ENCODE measurements around the gene NPAT. TPM values are rescaled to one million over a fixed set of nuclear protein-coding genes. Genes with fewer than 3 reads are reported as not detected.
"Not testable (repeated sequence)": the region's sequence is repeated elsewhere in the genome, so short reads cannot be mapped to it uniquely, and the experiment has no call there.

NPAT gene
- total RNA-seq, 1 experiment from 2014 or later, result 3.3 TPM

DNA sequence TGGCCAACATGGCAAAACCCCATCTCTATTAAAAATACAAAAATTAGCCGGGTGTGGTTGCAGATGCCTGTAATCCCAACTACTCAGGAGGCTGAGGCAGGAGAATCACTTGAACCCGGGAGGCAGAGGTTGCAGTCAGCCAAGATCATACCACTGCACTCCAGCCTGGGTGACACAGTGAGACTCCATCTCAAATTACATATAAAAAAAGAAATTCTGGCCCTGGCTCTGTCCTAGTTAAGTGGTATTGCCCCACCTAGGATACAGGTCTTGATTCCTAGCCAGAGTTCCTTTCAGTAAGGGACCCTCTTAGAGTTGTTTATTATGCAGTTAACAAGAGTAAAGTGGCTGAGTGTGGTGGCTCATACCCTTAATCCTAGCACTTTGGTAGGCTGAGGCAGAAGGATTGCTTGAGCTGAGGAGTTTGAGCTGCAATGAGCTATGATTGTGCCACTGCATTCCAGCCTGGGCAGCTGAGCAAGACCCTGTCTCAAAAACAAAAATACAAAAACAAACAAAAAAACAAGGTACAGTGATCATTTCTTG is 89.4 kb downstream of the NPAT start:
- not testable (repeated sequence) for H3K9me3 ChIP-seq, H3K4me3 ChIP-seq, H3K27me3 ChIP-seq, DNase-seq
- H3K36me3 ChIP-seq, result peaks cover 46% of the 10 kb centered on the region

DNA sequence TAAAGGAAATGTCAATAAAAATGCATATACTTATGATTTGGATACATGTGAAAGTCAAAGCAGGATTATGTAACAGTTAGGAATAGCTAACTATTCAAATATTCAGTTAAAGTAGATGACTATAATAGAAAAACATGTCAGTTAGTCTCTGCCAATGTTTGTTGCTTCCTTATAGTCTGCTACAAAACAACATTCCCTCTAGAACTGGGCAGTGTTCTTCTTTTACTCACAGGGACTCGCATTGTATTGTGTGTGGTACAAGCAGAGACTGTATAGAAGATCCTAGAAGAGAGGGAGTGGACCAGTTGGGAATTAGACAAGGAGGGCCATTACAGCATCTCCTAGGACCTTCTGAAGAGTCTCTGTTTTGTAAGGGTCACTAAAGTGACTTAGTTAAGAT is 90.4 kb downstream of the NPAT start:
- Histone ChIP-seq H3K4me3 (no peak overlapping the region), H3K36me3 (peaks cover 47% of the 10 kb centered on the region), H3K9me3 (no peaks in the 10 kb centered on the region), H3K27me3 (no peaks in the 10 kb centered on the region)
- DNase-seq, result no peak

- no peaks in the 10 kb centered on the region for H3K27me3 ChIP-seq
- H3K36me3 ChIP-seq, result peaks cover 33% of the 10 kb centered on the region
- DNase-seq, result no peak
- no peak overlapping the region for H3K4me3 ChIP-seq
- no peaks in the 10 kb centered on the region for H3K9me3 ChIP-seq
Measured at GRCh38 chr11:108128772-108129171, 93.7 kb downstream of the NPAT start.

DNA sequence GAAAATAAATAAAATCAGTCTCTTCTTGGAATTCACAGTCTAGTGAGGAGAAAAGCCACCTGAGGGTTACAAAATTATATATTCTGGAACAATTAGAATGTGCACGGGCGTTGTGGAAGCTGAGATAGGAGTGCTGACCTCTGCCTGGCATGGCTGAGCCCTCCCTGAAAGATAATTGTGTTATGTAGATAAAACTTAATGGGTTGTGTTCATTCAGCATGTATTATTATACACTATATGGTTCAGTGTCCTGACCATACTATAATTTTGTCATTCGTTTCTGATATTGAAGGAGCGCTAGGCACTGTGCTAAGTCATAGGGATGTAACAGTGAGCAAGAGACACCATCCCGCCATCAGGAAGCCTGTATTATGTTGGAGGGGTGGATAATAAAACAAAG is 97.3 kb downstream of the NPAT start:
- Histone ChIP-seq H3K27me3 (no peaks in the 10 kb centered on the region), H3K9me3 (no peaks in the 10 kb centered on the region)
- DNase-seq, result no peak

GRCh38 chr11:108122166-108122628 is 100.2 kb downstream of the NPAT start:
- peak; percentile 18 for DNase-seq
- Histone ChIP-seq H3K4me3 (peak overlapping the region; percentile 82), H3K9me3 (no peaks in the 10 kb centered on the region), H3K27me3 (no peaks in the 10 kb centered on the region), H3K36me3 (peaks cover 8% of the 10 kb centered on the region; the same call in 1 of the 2 replicates)

More for the DNA sequence above, 97.3 kb downstream of the NPAT start:
- H3K4me3 ChIP-seq, result no peak overlapping the region
- peaks cover 17% of the 10 kb centered on the region for H3K36me3 ChIP-seq

DNA sequence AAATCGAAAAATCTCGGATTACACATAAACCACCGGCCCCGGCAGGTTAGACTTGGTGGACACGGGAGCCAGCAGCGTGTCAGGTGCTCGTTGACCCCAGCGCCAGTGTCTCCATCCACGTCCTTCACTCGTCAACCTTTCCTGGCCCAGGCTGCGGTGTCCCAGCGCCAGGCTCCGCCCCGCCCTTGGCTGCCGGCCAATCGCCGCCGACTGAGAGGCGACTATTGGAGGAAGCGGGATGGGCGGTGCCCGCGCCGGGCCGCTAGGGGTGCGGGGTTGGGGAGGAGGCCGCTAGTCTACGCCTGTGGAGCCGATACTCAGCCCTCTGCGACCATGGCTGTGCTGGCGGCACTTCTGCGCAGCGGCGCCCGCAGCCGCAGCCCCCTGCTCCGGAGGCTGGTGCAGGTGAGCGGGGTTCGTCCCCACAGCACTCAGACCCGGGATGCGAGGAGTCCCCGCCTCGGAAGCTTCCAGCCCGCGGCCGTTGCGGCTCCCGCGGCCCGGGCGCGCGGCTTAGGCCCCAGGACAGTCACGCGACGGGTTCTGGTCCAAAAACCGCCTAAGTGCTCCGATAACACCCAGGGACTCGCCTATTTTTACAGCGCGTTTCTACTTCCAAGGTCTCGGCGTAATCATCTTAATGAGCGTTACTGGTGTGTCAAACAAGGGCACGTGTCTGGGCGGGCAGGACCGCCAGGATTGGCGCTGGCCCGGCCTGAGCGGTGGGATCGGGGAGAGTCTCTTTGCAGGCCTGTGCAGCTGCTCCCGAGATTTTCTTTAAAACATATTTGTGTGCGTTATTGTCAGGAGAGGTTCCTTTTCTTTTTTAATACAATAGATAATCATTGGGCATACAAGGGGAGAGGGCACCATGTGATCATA is 100.9 kb downstream of the NPAT start, which contains the start of gene ACAT1:
TSS of gene ACAT1 (plus strand) at position 294 of the 882 bp plus-strand sequence. CDS start at position 334, 40 bp downstream.
- Histone ChIP-seq H3K36me3 (peaks cover 8% of the 10 kb centered on the region; the same call in 1 of the 2 replicates), H3K4me3 (peak within 1 kb of the TSS; percentile 82), H3K27me3 (no peaks in the 10 kb centered on the region), H3K9me3 (no peaks in the 10 kb centered on the region)
- DNase-seq, result peak; percentile 96

DNA sequence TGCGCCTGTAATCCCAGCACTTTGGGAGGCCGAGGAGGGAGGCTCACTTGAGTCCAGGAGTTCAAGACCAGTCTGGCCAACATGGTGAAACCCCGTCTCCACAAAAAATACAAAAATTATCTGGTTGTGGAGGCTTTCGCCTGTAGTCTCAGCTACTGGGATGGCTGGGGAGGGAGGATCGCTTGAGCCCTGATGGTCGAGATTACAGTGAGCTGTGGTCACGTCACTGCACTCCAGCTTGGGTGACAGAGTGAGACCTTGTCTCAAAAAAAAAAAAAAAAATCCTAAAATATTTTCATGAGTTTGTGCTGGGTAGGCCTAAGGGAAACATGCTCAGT is 101.5 kb downstream of the NPAT start:
- not testable (repeated sequence) for H3K9me3 ChIP-seq, H3K27me3 ChIP-seq, H3K36me3 ChIP-seq, DNase-seq
- peak overlapping the region; percentile 82 for H3K4me3 ChIP-seq

- Histone ChIP-seq H3K27me3 (no peaks in the 10 kb centered on the region), H3K9me3 (no peaks in the 10 kb centered on the region), H3K4me3 (no peak overlapping the region), H3K36me3 (no peaks in the 10 kb centered on the region)
- no peak for DNase-seq
Measured at GRCh38 chr11:108117746-108118371, 104.6 kb downstream of the NPAT start.

GRCh38 chr11:108115500-108116140 is 106.8 kb downstream of the NPAT start:
- H3K9me3 ChIP-seq, result no peaks in the 10 kb centered on the region
- H3K36me3 ChIP-seq, result no peaks in the 10 kb centered on the region
- H3K27me3 ChIP-seq, result no peaks in the 10 kb centered on the region
- peak; percentile 76 for DNase-seq
- no peak overlapping the region for H3K4me3 ChIP-seq

- Histone ChIP-seq H3K4me3 (no peak overlapping the region), H3K9me3 (no peaks in the 10 kb centered on the region), H3K27me3 (no peaks in the 10 kb centered on the region), H3K36me3 (no peaks in the 10 kb centered on the region)
- DNase-seq, result no peak
Measured at GRCh38 chr11:108112057-108112456, 110.4 kb downstream of the NPAT start.

DNA sequence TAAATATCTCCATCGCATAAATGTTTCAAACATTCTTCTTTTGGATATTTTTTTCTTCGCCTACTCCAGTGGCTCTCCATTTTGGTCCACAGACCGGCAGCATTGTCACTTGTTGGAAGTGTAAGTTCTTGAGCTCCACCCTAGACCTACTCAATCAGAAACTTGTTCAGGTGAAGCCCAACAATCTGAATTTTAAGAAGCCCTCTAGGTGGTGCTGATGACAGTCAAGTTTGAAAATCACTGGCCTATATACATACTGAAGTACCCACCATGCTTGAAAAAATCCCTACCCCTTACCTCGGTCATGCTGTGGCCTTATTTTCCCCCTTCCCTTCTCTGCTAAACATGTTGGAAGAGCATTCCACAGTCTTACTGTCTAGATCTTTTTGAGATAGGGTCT is 111.3 kb downstream of the NPAT start:
- no peaks in the 10 kb centered on the region for H3K36me3 ChIP-seq
- no peak for DNase-seq
- H3K9me3 ChIP-seq, result no peaks in the 10 kb centered on the region
- H3K4me3 ChIP-seq, result no peak overlapping the region
- no peaks in the 10 kb centered on the region for H3K27me3 ChIP-seq

Other genes starting within 250 kb of the NPAT start
- 21.7 and 28.9 TPM in 2 replicates for gene CUL5, start 213.7 kb downstream of the NPAT start, total RNA-seq (2014; rRNA removed; shearing (Covaris generic); ENCODE audit: low replicate concordance)
- gene ACAT1, start 101.1 kb downstream of the NPAT start, total RNA-seq (2014; rRNA removed; shearing (Covaris generic); ENCODE audit: low replicate concordance), result 201 and 249 TPM in 2 replicates
- gene ATM, start 429 bp upstream of the NPAT start, total RNA-seq (2014; rRNA removed; shearing (Covaris generic); ENCODE audit: low replicate concordance), result 10.8 and 24.3 TPM in 2 replicates
- 0.92 TPM in 1 of 2 replicates, not detected in the other for gene C11orf65, start 244.9 kb upstream of the NPAT start, total RNA-seq (2014; rRNA removed; shearing (Covaris generic); ENCODE audit: low replicate concordance)